GM23338 (cell line): ENCODE results near the gene COLEC12.

ENCODE experiments used
- CREB1 ChIP-seq: fragments of 250-450 bp; sonication (Bioruptor Pico); IDR thresholded peaks from 2 replicates; pipeline ENCODE4 v1.5.0; 2020; ENCODE audit warnings: low read depth, mild to moderate bottlenecking, moderate library complexity
- EZH2 ChIP-seq: fragments of 200-600 bp; sonication (generic); IDR thresholded peaks from one replicate; pipeline ENCODE4 v1.8.0; 2017; ENCODE audit warnings: antibody characterized with exemption, mild to moderate bottlenecking, low read depth; ENCODE audit not compliant: unreplicated experiment
- EZH2phosphoT487 ChIP-seq: fragments of 200-600 bp; sonication (generic); IDR thresholded peaks from one replicate; pipeline ENCODE4 v1.8.1; 2018; ENCODE audit warnings: antibody characterized with exemption; ENCODE audit not compliant: unreplicated experiment
- POLR2AphosphoS5 ChIP-seq: IDR thresholded peaks from 2 replicates; pipeline ENCODE4 v1.6.1; 2016; ENCODE audit warnings: antibody characterized with exemption, low read depth
- STAT1 ChIP-seq: IDR thresholded peaks from one replicate; pipeline ENCODE4 v1.6.1; 2016; ENCODE audit warnings: antibody characterized with exemption; ENCODE audit not compliant: unreplicated experiment
- ZNF331 ChIP-seq: fragments of 250-450 bp; sonication (Bioruptor Pico); IDR thresholded peaks from 2 replicates; pipeline ENCODE4 v1.5.0; 2020; ENCODE audit warnings: low read depth, mild to moderate bottlenecking, moderate library complexity
- TF ChIP-seq, protein P1 (sequence below), 2 experiments: fragments of 200-600 bp in 1 of 2; sonication (generic) in 1 of 2; conservative IDR thresholded peaks; 2 replicates each; pipeline versions ENCODE4 v1.5.1 to v1.6.1; 2016 to 2017; ENCODE audit warnings: antibody characterized with exemption in 2 of 2, low read depth in 2 of 2, mild to moderate bottlenecking in 2 of 2, moderate library complexity in 1 of 2
- TF ChIP-seq, protein P2 (sequence below): fragments of 250-450 bp; sonication (Bioruptor Pico); IDR thresholded peaks from 2 replicates; pipeline ENCODE4 v1.5.0; 2020; ENCODE audit warnings: mild to moderate bottlenecking, moderate library complexity

DNA sequence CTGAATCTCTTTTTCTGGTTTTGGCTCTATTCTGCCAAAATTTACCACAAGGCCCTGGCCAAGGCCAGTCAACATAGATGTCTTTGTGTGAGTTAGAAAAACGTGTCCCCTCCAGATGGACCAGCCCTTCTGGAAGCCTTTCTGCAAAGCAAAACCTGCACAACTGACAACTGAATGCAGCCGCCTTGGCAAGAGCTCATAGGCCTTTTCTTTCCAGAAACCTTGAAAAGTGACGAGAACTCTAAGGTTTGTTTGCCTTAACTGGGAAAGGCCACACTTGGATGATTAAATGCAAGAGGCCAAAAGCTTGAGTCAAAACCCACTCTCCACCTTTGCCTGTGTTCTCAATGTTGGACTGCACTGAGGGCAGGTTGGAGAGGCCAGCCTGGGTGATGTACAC is 103.9 kb downstream of the COLEC12 start:
- TF ChIP-seq, protein P1, sequence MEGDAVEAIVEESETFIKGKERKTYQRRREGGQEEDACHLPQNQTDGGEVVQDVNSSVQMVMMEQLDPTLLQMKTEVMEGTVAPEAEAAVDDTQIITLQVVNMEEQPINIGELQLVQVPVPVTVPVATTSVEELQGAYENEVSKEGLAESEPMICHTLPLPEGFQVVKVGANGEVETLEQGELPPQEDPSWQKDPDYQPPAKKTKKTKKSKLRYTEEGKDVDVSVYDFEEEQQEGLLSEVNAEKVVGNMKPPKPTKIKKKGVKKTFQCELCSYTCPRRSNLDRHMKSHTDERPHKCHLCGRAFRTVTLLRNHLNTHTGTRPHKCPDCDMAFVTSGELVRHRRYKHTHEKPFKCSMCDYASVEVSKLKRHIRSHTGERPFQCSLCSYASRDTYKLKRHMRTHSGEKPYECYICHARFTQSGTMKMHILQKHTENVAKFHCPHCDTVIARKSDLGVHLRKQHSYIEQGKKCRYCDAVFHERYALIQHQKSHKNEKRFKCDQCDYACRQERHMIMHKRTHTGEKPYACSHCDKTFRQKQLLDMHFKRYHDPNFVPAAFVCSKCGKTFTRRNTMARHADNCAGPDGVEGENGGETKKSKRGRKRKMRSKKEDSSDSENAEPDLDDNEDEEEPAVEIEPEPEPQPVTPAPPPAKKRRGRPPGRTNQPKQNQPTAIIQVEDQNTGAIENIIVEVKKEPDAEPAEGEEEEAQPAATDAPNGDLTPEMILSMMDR (conservative IDR thresholded peaks at IDR 0.05; ENCODE audit: low read depth in 2 of 2) = no peak
- TF ChIP-seq CREB1 (CRISPR knock-in tag) (no peak), POLR2AphosphoS5 (no peak), EZH2phosphoT487 (no peak), EZH2 (no peak), STAT1 (no peak), ZNF331 (no peak)
- TF ChIP-seq, protein P2, sequence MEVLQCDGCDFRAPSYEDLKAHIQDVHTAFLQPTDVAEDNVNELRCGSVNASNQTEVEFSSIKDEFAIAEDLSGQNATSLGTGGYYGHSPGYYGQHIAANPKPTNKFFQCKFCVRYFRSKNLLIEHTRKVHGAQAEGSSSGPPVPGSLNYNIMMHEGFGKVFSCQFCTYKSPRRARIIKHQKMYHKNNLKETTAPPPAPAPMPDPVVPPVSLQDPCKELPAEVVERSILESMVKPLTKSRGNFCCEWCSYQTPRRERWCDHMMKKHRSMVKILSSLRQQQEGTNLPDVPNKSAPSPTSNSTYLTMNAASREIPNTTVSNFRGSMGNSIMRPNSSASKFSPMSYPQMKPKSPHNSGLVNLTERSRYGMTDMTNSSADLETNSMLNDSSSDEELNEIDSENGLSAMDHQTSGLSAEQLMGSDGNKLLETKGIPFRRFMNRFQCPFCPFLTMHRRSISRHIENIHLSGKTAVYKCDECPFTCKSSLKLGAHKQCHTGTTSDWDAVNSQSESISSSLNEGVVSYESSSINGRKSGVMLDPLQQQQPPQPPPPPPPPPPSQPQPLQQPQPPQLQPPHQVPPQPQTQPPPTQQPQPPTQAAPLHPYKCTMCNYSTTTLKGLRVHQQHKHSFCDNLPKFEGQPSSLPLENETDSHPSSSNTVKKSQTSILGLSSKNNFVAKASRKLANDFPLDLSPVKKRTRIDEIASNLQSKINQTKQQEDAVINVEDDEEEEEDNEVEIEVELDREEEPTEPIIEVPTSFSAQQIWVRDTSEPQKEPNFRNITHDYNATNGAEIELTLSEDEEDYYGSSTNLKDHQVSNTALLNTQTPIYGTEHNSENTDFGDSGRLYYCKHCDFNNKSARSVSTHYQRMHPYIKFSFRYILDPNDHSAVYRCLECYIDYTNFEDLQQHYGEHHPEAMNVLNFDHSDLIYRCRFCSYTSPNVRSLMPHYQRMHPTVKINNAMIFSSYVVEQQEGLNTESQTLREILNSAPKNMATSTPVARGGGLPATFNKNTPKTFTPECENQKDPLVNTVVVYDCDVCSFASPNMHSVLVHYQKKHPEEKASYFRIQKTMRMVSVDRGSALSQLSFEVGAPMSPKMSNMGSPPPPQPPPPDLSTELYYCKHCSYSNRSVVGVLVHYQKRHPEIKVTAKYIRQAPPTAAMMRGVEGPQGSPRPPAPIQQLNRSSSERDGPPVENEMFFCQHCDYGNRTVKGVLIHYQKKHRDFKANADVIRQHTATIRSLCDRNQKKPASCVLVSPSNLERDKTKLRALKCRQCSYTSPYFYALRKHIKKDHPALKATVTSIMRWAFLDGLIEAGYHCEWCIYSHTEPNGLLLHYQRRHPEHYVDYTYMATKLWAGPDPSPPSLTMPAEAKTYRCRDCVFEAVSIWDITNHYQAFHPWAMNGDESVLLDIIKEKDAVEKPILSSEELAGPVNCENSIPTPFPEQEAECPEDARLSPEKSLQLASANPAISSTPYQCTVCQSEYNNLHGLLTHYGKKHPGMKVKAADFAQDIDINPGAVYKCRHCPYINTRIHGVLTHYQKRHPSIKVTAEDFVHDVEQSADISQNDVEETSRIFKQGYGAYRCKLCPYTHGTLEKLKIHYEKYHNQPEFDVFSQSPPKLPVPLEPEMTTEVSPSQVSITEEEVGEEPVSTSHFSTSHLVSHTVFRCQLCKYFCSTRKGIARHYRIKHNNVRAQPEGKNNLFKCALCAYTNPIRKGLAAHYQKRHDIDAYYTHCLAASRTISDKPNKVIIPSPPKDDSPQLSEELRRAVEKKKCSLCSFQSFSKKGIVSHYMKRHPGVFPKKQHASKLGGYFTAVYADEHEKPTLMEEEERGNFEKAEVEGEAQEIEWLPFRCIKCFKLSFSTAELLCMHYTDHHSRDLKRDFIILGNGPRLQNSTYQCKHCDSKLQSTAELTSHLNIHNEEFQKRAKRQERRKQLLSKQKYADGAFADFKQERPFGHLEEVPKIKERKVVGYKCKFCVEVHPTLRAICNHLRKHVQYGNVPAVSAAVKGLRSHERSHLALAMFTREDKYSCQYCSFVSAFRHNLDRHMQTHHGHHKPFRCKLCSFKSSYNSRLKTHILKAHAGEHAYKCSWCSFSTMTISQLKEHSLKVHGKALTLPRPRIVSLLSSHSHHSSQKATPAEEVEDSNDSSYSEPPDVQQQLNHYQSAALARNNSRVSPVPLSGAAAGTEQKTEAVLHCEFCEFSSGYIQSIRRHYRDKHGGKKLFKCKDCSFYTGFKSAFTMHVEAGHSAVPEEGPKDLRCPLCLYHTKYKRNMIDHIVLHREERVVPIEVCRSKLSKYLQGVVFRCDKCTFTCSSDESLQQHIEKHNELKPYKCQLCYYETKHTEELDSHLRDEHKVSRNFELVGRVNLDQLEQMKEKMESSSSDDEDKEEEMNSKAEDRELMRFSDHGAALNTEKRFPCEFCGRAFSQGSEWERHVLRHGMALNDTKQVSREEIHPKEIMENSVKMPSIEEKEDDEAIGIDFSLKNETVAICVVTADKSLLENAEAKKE (CRISPR knock-in tag) = no peak
